Measurements from ENCODE around the gene CEACAM18. TPM values are rescaled to one million over a fixed set of nuclear protein-coding genes. Genes with fewer than 3 reads are reported as not detected.

Gene CEACAM18
- total RNA-seq, 1 donor from 2014 or later = not detected

DNA sequence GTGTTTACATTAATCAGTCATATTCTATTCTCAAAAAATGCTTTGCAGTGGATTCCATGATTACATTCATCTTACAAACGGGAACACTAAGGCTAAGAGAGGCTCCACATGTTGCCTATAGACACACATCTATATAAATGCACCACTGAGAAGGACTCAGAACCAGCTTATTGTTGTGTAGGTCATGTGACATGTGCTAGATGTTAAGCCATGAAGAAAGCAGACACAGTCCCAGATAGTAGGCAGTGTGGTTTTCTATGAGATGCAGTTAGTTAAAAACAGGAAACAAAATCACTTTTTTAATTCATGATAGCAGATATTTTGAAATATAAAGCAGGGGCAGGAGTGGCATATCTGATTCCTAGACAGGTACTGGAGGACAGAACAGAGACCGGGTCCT is 42.4 kb downstream of the CEACAM18 start:
- TF ChIP-seq, protein P1, sequence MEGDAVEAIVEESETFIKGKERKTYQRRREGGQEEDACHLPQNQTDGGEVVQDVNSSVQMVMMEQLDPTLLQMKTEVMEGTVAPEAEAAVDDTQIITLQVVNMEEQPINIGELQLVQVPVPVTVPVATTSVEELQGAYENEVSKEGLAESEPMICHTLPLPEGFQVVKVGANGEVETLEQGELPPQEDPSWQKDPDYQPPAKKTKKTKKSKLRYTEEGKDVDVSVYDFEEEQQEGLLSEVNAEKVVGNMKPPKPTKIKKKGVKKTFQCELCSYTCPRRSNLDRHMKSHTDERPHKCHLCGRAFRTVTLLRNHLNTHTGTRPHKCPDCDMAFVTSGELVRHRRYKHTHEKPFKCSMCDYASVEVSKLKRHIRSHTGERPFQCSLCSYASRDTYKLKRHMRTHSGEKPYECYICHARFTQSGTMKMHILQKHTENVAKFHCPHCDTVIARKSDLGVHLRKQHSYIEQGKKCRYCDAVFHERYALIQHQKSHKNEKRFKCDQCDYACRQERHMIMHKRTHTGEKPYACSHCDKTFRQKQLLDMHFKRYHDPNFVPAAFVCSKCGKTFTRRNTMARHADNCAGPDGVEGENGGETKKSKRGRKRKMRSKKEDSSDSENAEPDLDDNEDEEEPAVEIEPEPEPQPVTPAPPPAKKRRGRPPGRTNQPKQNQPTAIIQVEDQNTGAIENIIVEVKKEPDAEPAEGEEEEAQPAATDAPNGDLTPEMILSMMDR (IDR thresholded peaks at IDR 0.05; ENCODE audit: insufficient read depth, low read length, severe bottlenecking) = no peak
- H3K36me3 ChIP-seq (ENCODE audit: control insufficient read depth, insufficient read depth, low read length) = no peaks in the 10 kb centered on the region
- no peak for DNase-seq (ENCODE audit: low read depth)
- H3K27me3 ChIP-seq (ENCODE audit: control insufficient read depth, insufficient read depth, low read length) = no peaks in the 10 kb centered on the region
- FAIRE-seq = no peak
- H3K4me3 ChIP-seq (ENCODE audit: low read depth, low read length) = no peak overlapping the region

DNA sequence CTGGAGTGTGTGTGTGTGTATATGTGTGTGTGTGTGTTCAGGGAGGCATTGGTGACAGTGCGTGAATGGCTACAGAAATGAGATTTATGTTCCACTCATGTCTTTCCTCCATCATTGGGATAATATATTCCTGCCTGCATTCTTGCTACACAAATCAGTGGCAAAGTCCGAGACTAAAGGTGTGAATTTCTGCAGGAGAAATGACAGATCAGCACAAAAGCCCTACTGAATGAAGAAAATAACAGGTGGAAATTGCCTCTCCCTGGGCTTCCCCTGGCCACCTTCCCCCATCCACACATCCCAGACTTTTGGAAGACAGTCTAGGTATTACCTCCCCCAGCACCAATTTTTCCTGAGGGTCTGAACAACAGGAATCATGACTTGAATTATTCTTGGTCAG is 43.0 kb downstream of the CEACAM18 start:
- Histone ChIP-seq H3K27me3 (ENCODE audit: control insufficient read depth, insufficient read depth, low read length) (no peaks in the 10 kb centered on the region), H3K36me3 (ENCODE audit: control insufficient read depth, insufficient read depth, low read length) (no peaks in the 10 kb centered on the region), H3K4me3 (ENCODE audit: low read depth, low read length) (no peak overlapping the region)
- FAIRE-seq (no peak), DNase-seq (ENCODE audit: low read depth) (no peak)
- TF ChIP-seq, protein P1 (IDR thresholded peaks at IDR 0.05; ENCODE audit: insufficient read depth, low read length, severe bottlenecking) = no peak

DNA sequence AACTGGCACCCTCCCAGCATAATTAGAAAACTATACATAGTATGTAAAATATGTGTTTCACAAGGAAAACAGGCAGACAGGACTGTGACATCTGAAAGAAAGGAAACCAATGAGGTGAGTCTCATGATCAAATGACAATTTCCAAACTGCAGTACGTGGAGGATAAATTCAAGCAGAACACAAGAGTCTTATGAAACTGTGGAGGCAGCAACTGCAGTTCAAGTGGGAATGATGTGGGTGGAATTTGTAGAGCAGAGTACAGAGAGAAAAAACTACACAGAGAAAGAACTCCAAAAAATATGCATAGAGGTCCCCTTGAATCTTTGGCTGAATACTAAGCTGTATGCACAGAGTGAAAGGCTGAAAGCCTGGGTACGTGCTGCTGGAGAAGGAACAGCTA is 43.4 kb downstream of the CEACAM18 start:
- TF ChIP-seq, protein P1 (IDR thresholded peaks at IDR 0.05; ENCODE audit: insufficient read depth, low read length, severe bottlenecking) = no peak
- DNase-seq (ENCODE audit: low read depth) = no peak
- no peaks in the 10 kb centered on the region for H3K36me3 ChIP-seq (ENCODE audit: control insufficient read depth, insufficient read depth, low read length)
- H3K4me3 ChIP-seq (ENCODE audit: low read depth, low read length) = no peak overlapping the region
- no peaks in the 10 kb centered on the region for H3K27me3 ChIP-seq (ENCODE audit: control insufficient read depth, insufficient read depth, low read length)
- FAIRE-seq = no peak

DNA sequence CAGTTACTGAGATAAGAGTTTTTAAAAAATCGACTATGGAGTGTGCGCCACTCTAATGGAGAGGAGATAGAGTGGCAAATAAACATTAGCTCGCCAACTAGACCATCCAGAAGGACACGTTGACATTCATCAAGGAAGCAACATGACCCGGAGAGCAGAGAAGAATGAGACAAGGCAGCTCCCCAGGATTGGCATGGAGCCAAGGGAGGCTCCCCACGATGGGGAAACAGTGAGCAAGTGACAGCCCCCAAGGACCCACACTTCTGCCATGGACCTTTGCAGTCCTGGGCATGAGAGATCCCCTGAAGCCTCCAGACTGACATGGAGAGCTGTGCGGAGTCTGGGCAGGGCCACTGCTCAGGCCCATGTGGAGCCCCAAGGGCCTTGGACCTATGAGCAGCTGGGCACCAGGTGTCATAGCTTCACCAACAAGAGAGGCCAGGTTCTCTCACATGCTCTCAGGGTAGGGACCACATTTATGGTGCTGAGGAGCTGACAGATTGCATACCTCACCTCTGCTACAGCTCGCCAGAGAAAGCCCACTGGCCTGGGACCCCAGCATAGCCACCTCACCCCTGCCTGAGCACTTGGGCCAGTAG is 46.4 kb downstream of the CEACAM18 start:
- Histone ChIP-seq H3K4me3 (ENCODE audit: low read depth, low read length) (no peak overlapping the region), H3K27me3 (ENCODE audit: control insufficient read depth, insufficient read depth, low read length) (no peaks in the 10 kb centered on the region)

DNA sequence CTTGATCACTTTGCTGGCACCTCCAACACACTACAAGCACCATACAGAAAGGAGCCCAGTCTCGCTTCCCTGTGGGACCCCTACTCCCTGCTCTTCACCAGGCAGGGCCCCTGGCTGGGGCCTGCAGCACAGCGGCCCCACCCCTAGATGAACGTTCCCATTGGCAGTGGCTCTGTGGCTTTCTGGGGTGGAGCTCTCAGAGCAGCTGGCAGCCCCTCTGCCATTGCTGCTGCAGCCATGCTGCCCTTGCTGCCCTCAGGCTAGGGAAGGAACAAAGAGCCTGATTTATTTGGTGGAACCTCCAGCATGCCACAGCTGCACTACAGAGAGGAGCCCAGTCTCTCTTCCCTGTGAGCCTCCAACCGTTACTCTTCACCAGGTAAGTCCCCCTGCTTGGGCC is 47.3 kb downstream of the CEACAM18 start:
- no peak for DNase-seq (ENCODE audit: low read depth)
- H3K36me3 ChIP-seq (ENCODE audit: control insufficient read depth, insufficient read depth, low read length) = no peaks in the 10 kb centered on the region
- H3K27me3 ChIP-seq (ENCODE audit: control insufficient read depth, insufficient read depth, low read length) = no peaks in the 10 kb centered on the region
- no peak overlapping the region for H3K4me3 ChIP-seq (ENCODE audit: low read depth, low read length)
- no peak for FAIRE-seq
- TF ChIP-seq, protein P1 (IDR thresholded peaks at IDR 0.05; ENCODE audit: insufficient read depth, low read length, severe bottlenecking) = no peak

More for the DNA sequence above, 46.4 kb downstream of the CEACAM18 start:
- FAIRE-seq = no peak
- H3K36me3 ChIP-seq (ENCODE audit: control insufficient read depth, insufficient read depth, low read length) = no peaks in the 10 kb centered on the region
- no peak for DNase-seq (ENCODE audit: low read depth)
- TF ChIP-seq, protein P1 (IDR thresholded peaks at IDR 0.05; ENCODE audit: insufficient read depth, low read length, severe bottlenecking) = no peak

DNA sequence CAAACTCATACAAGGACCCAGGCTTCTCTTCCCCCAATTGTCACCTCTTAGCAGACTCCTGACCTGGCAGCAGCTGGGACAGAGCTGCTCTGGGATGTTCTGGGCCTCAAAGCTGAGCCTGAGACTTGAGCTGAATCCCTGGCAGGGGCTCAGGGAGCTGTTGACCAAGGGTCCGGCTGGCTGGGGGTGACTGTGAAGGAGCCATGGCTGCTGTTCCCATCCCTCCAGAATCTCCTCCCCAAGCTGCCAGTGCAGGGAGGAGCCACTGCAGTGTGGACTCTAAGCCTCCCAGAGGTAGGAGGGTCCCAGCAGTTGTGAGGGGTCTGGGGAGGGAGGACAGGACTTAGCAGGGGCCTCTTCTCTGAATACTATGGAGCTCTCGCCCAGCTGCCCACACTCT is 51.0 kb downstream of the CEACAM18 start:
- TF ChIP-seq, protein P1 (IDR thresholded peaks at IDR 0.05; ENCODE audit: insufficient read depth, low read length, severe bottlenecking) = no peak
- FAIRE-seq (no peak), DNase-seq (ENCODE audit: low read depth) (no peak)
- no peak overlapping the region for H3K4me3 ChIP-seq (ENCODE audit: low read depth, low read length)
- no peaks in the 10 kb centered on the region for H3K27me3 ChIP-seq (ENCODE audit: control insufficient read depth, insufficient read depth, low read length)
- no peaks in the 10 kb centered on the region for H3K36me3 ChIP-seq (ENCODE audit: control insufficient read depth, insufficient read depth, low read length)
